MG63 (cell line): ENCODE data around the gene YPEL3. TPM values are rescaled to one million over a fixed set of nuclear protein-coding genes. Genes with fewer than 3 reads are reported as not detected.

Source experiments
- DNase-seq: peaks from one replicate; pipeline ENCODE4 v3.0.0-alpha.2; 2020
- H3K27me3 ChIP-seq: fragments of 250-450 bp; sonication (Bioruptor Pico); 2 replicates; pipeline ENCODE4 v1.5.1; 2020; ENCODE audit warnings: mild to moderate bottlenecking, moderate library complexity
- H3K36me3 ChIP-seq: fragments of 250-450 bp; sonication (Bioruptor Pico); 2 replicates; pipeline ENCODE4 v1.5.1; 2020; ENCODE audit warnings: mild to moderate bottlenecking, moderate library complexity
- H3K4me3 ChIP-seq: fragments of 250-450 bp; sonication (Bioruptor Pico); 2 replicates; pipeline ENCODE4 v1.5.1; 2020; ENCODE audit warnings: mild to moderate bottlenecking, moderate library complexity
- H3K9me3 ChIP-seq: fragments of 250-450 bp; sonication (Bioruptor Pico); 2 replicates; pipeline ENCODE4 v1.5.1; 2020; ENCODE audit warnings: mild to moderate bottlenecking, moderate library complexity
- total RNA-seq: library from RNA; depleted of rRNA; stranded (reverse); fragments of >200 nt; shearing (Covaris generic); gene quantifications from 2 replicates; pipeline ENCODE4 v1.2.3, GENCODE V29; 2014; ENCODE audit warnings: low replicate concordance

Gene YPEL3
- total RNA-seq, 1 experiment from 2014 or later, result 13.1 TPM

DNA sequence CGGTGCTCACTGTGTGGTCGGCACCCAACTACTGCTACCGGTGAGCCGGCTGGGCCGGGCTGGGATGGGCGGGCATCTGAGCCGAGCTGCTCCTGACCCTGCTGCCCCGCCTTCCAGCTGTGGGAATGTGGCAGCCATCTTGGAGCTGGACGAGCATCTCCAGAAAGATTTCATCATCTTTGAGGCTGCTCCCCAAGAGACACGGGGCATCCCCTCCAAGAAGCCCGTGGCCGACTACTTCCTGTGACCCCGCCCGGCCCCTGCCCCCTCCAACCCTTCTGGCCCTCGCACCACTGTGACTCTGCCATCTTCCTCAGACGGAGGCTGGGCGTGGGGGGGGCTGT, 11.2 kb downstream of the YPEL3 start:
- Histone ChIP-seq H3K36me3 (peaks cover 64% of the 10 kb centered on the region), H3K4me3 (no peak overlapping the region), H3K27me3 (no peaks in the 10 kb centered on the region), H3K9me3 (no peaks in the 10 kb centered on the region)
- DNase-seq, result no peak

- no peak for DNase-seq
- Histone ChIP-seq H3K9me3 (no peaks in the 10 kb centered on the region), H3K36me3 (peaks cover 69% of the 10 kb centered on the region), H3K27me3 (no peaks in the 10 kb centered on the region), H3K4me3 (no peak overlapping the region)
Observed at GRCh38 chr16:30084096-30084815, 11.8 kb downstream of the YPEL3 start.

DNA sequence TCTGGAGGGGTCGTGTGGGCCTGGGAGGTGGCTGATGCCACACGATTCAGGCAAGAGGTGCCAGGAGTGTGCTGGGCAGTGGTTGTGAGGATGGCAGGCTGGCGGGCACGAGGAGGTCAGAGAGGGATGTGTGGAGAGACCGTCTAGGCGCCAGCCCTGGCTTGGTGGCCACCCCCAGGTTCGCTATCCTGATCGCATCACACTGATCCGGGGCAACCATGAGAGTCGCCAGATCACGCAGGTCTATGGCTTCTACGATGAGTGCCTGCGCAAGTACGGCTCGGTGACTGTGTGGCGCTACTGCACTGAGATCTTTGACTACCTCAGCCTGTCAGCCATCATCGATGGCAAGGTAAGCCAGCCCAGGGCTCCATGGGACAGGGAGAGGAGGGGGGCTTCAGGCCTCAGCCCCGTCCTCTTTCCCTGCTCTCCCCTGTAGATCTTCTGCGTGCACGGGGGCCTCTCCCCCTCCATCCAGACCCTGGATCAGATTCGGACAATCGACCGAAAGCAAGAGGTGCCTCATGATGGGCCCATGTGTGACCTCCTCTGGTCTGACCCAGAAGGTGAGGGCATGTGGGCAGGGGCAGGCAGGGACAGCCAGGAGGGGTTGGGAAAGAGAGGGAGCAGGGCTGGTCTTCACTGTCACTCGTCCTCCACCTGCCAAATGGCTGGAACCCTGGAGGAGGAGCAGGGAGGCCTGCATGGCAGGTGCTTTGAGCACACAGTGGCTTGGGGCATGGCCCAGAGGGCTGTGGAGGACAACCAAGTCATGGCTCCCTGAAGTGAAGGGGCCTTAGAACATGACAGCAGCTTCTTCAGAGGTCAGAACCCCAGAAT, 12.6 kb downstream of the YPEL3 start:
- Histone ChIP-seq H3K9me3 (no peaks in the 10 kb centered on the region), H3K27me3 (no peaks in the 10 kb centered on the region), H3K36me3 (peaks cover 77% of the 10 kb centered on the region), H3K4me3 (no peak overlapping the region)
- no peak for DNase-seq

GRCh38 chr16:30082545-30083090, 13.4 kb downstream of the YPEL3 start:
- Histone ChIP-seq H3K27me3 (no peaks in the 10 kb centered on the region), H3K9me3 (no peaks in the 10 kb centered on the region), H3K4me3 (no peak overlapping the region), H3K36me3 (peaks cover 86% of the 10 kb centered on the region)
- DNase-seq, result no peak

GRCh38 chr16:30079480-30079879, 16.5 kb downstream of the YPEL3 start:
- Histone ChIP-seq H3K4me3 (no peak overlapping the region), H3K36me3 (peaks cover 84% of the 10 kb centered on the region), H3K9me3 (no peaks in the 10 kb centered on the region), H3K27me3 (no peaks in the 10 kb centered on the region)
- no peak for DNase-seq

DNA sequence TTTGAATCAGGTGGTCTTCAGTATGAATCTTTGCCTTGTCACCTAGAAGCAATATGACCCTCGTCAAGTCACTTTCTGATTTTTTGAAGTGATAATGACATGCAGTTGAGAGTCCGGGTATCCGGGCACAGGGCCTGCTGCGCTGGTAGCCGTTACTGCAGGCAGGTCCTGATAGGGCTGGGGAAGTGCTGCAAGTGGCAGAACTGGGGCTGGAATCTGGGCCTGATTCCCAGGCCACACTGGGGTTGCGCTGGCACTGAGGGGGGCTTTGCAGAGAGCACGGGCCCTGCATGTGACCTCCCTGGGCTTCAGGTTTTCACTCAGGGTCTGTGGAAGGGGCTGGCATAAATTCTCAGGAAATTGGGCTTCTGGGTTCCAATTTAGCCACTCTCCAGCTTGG, 17.3 kb downstream of the YPEL3 start:
- Histone ChIP-seq H3K4me3 (no peak overlapping the region), H3K27me3 (no peaks in the 10 kb centered on the region), H3K9me3 (no peaks in the 10 kb centered on the region), H3K36me3 (peaks cover 81% of the 10 kb centered on the region)
- no peak for DNase-seq

DNA sequence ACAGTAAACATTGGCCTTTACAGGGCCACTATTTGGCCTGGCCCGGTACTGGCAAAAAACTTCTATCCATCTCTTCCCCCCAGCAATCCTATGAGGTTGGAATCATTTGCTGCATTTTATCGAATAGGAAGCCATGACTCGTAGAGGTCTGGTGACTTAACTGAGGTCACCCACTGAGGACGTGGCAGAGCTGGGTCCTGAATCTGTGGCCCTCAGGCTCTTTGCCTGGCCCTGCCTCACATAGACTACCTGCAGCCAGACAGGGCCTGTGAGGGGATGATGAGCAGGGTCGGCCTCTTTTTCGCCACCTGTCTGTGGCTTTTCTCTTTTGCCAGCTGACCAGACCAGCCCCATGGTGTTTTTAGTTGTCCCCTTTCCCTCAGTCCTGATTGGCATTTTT, 18.4 kb downstream of the YPEL3 start:
- Histone ChIP-seq H3K4me3 (peak overlapping the region; percentile 89), H3K9me3 (no peaks in the 10 kb centered on the region), H3K27me3 (no peaks in the 10 kb centered on the region), H3K36me3 (peaks cover 76% of the 10 kb centered on the region)
- no peak for DNase-seq

DNA sequence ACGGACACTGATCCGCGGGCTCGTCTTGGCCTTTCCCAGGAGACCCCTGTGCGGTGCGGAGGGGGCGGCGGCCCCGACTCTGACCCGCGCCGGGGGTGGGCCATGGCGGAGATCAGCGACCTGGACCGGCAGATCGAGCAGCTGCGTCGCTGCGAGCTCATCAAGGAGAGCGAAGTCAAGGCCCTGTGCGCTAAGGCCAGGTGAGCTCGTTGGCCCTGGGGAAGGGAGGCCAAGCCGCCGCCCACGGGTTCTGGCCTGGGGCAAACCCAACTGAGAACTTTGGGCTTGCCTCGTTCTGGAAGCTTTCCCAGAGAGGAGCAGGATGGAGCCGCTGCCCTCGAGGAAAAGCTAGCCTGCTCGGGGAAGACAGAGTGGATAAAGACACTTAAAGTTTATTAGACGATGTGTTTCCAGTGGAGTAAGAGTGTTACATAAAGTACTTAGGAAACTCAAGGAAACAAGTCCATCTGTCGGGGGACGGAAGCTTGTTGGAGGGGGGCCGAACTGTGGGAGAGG, 19.7 kb downstream of the YPEL3 start:
- peaks cover 76% of the 10 kb centered on the region for H3K36me3 ChIP-seq
- peak; percentile 35 for DNase-seq
- H3K4me3 ChIP-seq, result peak overlapping the region; percentile 89
- H3K9me3 ChIP-seq, result no peaks in the 10 kb centered on the region
- H3K27me3 ChIP-seq, result no peaks in the 10 kb centered on the region

- H3K9me3 ChIP-seq, result no peaks in the 10 kb centered on the region
- peak within 1 kb of the TSS; percentile 89 for H3K4me3 ChIP-seq
- DNase-seq, result peak; percentile 96
- peaks cover 76% of the 10 kb centered on the region for H3K36me3 ChIP-seq
- H3K27me3 ChIP-seq, result no peaks in the 10 kb centered on the region
Observed at GRCh38 chr16:30075503-30076275, 20.3 kb downstream of the YPEL3 start, which contains the start of gene PPP4C. Gene PPP4C, plus strand, starts transcription at chr16:30075994. Its CDS starts 384 bp downstream, at chr16:30076378.

- DNase-seq, result no peak
- Histone ChIP-seq H3K27me3 (no peaks in the 10 kb centered on the region), H3K9me3 (no peaks in the 10 kb centered on the region), H3K4me3 (no peak overlapping the region), H3K36me3 (peaks cover 81% of the 10 kb centered on the region)
Observed at GRCh38 chr16:30070490-30070889, 25.5 kb downstream of the YPEL3 start.

GRCh38 chr16:30069611-30070462, 26.2 kb downstream of the YPEL3 start:
- no peaks in the 10 kb centered on the region for H3K27me3 ChIP-seq
- H3K36me3 ChIP-seq, result peaks cover 84% of the 10 kb centered on the region
- DNase-seq, result no peak
- H3K9me3 ChIP-seq, result no peaks in the 10 kb centered on the region
- H3K4me3 ChIP-seq, result no peak overlapping the region

DNA sequence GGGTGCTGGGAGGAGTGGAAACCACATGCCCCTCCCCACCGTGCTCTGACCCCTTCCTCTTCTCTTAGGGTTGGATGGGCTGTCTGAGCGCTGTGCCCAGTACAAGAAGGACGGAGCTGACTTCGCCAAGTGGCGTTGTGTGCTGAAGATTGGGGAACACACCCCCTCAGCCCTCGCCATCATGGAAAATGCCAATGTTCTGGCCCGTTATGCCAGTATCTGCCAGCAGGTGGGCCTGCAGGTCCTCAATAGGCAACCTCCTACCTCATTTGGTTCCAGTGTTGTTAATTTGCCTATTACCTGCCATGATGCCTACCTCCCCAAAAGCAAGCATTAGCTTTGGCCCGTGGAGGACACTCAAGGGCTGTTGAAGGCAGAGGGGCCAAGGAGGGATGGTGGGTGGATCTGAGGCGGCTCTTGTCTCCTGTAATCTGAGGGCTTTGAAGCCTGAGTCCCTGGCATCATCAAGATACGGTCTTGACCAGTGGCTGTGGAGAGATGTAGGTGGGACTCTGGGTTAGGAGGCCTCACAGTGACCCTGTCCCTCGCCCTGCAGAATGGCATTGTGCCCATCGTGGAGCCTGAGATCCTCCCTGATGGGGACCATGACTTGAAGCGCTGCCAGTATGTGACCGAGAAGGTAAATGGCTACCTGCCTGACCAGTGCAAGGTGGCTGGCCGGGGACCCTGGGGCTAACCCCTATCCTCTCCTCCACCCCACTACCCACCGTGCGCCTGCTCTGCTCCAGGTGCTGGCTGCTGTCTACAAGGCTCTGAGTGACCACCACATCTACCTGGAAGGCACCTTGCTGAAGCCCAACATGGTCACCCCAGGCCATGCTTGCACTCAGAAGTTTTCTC, 27.0 kb downstream of the YPEL3 start:
- Histone ChIP-seq H3K9me3 (no peaks in the 10 kb centered on the region), H3K27me3 (no peaks in the 10 kb centered on the region), H3K4me3 (no peak overlapping the region), H3K36me3 (peaks cover 89% of the 10 kb centered on the region)
- no peak for DNase-seq

DNA sequence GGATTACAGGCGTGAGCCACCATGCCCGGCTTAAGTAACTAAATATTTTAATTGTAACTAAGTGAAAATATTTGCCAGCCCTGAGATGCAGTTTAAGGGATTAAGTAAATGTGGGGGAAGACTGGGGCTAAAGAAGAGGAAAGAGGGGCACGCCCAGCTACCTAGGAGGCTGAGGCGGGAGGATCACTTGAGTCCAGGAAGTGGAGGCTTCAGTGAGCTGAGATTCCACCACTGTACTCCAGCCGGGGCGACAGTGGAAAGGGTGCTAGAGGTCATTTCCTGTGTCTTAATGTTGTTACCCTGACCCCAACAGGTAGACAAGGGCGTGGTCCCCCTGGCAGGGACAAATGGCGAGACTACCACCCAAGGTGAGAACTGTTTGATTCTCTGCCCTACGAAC, 27.7 kb downstream of the YPEL3 start:
- Histone ChIP-seq H3K27me3 (no peaks in the 10 kb centered on the region), H3K36me3 (peaks cover 86% of the 10 kb centered on the region), H3K9me3 (no peaks in the 10 kb centered on the region), H3K4me3 (no peak overlapping the region)
- no peak for DNase-seq

GRCh38 chr16:30067584-30067916, 28.5 kb downstream of the YPEL3 start:
- DNase-seq, result no peak
- Histone ChIP-seq H3K9me3 (no peaks in the 10 kb centered on the region), H3K36me3 (peaks cover 80% of the 10 kb centered on the region), H3K4me3 (peak overlapping the region; percentile 88), H3K27me3 (no peaks in the 10 kb centered on the region)
